GM12878 (cell line): ENCODE results near the gene ALG5. TPM values are rescaled to one million over a fixed set of nuclear protein-coding genes. Genes with fewer than 3 reads are reported as not detected.
A peak's percentile ranks its signal among the peaks of the same experiment; 100 is the strongest.

Experiments
- ATAC-seq: fragments of 200-7000 bp; cut with Tn5 transposase; 3 replicates; pipeline ENCODE4 v1.9.1; 2020; ENCODE audit warnings: mild to moderate bottlenecking, moderate library complexity
- Bru-seq: library from RNA; stranded (reverse); fragments of 400-500 nt; gene quantifications from one replicate; lab custom pipeline; 2021; lab: Mats Ljungman, UMichigan
- BruChase-seq, 2 experiments: library from RNA; stranded (reverse); fragments of 400-500 nt; gene quantifications; one replicate each; lab custom pipeline; 2021; lab: Mats Ljungman, UMichigan
- BruUV-seq: library from RNA; stranded (reverse); fragments of 400-500 nt; replicated peaks from 2 replicates; lab custom pipeline; 2021; lab: Mats Ljungman, UMichigan
- CTCF ChIA-PET: fragments of 300-600 bp; sonication (Branson Sonifier 250); formaldehyde crosslinking; extraction: SDS; loops from one replicate; lab custom pipeline; 2021; ENCODE audit warnings: inconsistent platforms; lab: Yijun Ruan, JAX
- POLR2A ChIA-PET: fragments of 350-600 bp; formaldehyde crosslinking; extraction: SDS; loops from one replicate; lab custom pipeline; 2021; ENCODE audit warnings: inconsistent platforms; lab: Charles Lee
- RAD21 ChIA-PET: fragments of 300-600 bp; sonication (Branson Sonifier 250); formaldehyde crosslinking; loops from one replicate; lab custom pipeline; 2023; ENCODE audit warnings: antibody characterized with exemption; ENCODE audit not compliant: unreplicated experiment; lab: Charles Lee
- SMC1A ChIA-PET: fragments of 300-600 bp; sonication (Branson Sonifier 250); formaldehyde crosslinking; loops from one replicate; lab custom pipeline; 2023; ENCODE audit not compliant: unreplicated experiment, uncharacterized antibody; lab: Charles Lee
- DNase-seq: peaks from one replicate; pipeline ENCODE4 v3.0.0-alpha.2; 2011; ENCODE audit warnings: low read depth, low spot score
- FAIRE-seq: peaks from 3 replicates; lab custom pipeline; 2011; peaks lifted over from hg19 to GRCh38; lab: Jason Lieb, UNC
- H2AFZ ChIP-seq: 2 replicates; pipeline ENCODE4 v1.6.0; 2011; ENCODE audit warnings: low read depth, low read length, control low read depth; ENCODE audit not compliant: control insufficient read depth
- H3K27ac ChIP-seq: 2 replicates; pipeline ENCODE4 v1.5.1; 2011; ENCODE audit warnings: control low read depth; ENCODE audit not compliant: control insufficient read depth, insufficient read depth
- H3K27me3 ChIP-seq, 2 experiments: replicated peaks in 1 of 2; 2 replicates each; pipeline versions ENCODE4 v1.6.0 to v1.6.1; 2011; ENCODE audit warnings: low read length in 1 of 2; ENCODE audit not compliant: control insufficient read depth in 2 of 2, insufficient read depth in 2 of 2
- H3K36me3 ChIP-seq, 2 experiments: 2 replicates each; pipeline ENCODE4 v1.5.1; 2011; ENCODE audit warnings: low read length in 1 of 2; ENCODE audit not compliant: control insufficient read depth in 2 of 2, insufficient read depth in 2 of 2
- H3K4me1 ChIP-seq: 2 replicates; pipeline ENCODE4 v1.6.1; 2011; ENCODE audit warnings: mild to moderate bottlenecking, low read length, moderate library complexity, mixed read lengths; ENCODE audit not compliant: control insufficient read depth, insufficient read depth
- H3K4me2 ChIP-seq: 2 replicates; pipeline ENCODE4 v1.6.0; 2011; ENCODE audit warnings: control low read depth; ENCODE audit not compliant: control insufficient read depth, insufficient read depth
- H3K4me3 ChIP-seq: fragments of 200-600 bp; sonication (generic); 2 replicates; pipeline ENCODE4 v1.5.1; 2016
- H3K79me2 ChIP-seq: 2 replicates; pipeline ENCODE4 v1.6.0; 2011; ENCODE audit warnings: low read length; ENCODE audit not compliant: control insufficient read depth, insufficient read depth
- H3K9ac ChIP-seq: 2 replicates; pipeline ENCODE4 v1.8.0; 2011; ENCODE audit warnings: low read length, control low read depth, mixed read lengths; ENCODE audit not compliant: control insufficient read depth, insufficient read depth
- H3K9me3 ChIP-seq: replicated peaks from 3 replicates; pipeline ENCODE4 v1.5.1; 2011; ENCODE audit warnings: mild to moderate bottlenecking, low read length; ENCODE audit not compliant: control insufficient read depth, insufficient read depth
- H4K20me1 ChIP-seq: 2 replicates; pipeline ENCODE4 v1.6.0; 2011; ENCODE audit not compliant: control insufficient read depth, insufficient read depth
- ATF7 ChIP-seq: fragments of 450-650 bp; IDR thresholded peaks from 2 replicates; pipeline ENCODE4 v1.6.1; 2016; ENCODE audit warnings: low read depth, mild to moderate bottlenecking
- BHLHE40 ChIP-seq, 2 experiments: fragments of 450-650 bp in 1 of 2; IDR thresholded peaks; 2 replicates each; pipeline ENCODE4 v1.6.1; 2011 to 2017; ENCODE audit warnings: low read depth in 2 of 2, borderline replicate concordance in 1 of 2, improper control_type of control experiment in 1 of 2, low read length in 1 of 2, mild to moderate bottlenecking in 1 of 2
- BMI1 ChIP-seq: fragments of 450-650 bp; IDR thresholded peaks from 2 replicates; pipeline ENCODE4 v1.6.1; 2016; ENCODE audit warnings: mild to moderate bottlenecking, moderate library complexity, borderline replicate concordance
- CHD1 ChIP-seq: IDR thresholded peaks from 2 replicates; pipeline ENCODE4 v1.6.1; 2012; ENCODE audit warnings: low read depth, low read length, improper control_type of control experiment
- EZH2 ChIP-seq: IDR thresholded peaks from 2 replicates; pipeline ENCODE4 v1.6.1; 2012; ENCODE audit warnings: low read depth, mild to moderate bottlenecking, control low read depth, inconsistent platforms, low read length, borderline replicate concordance; ENCODE audit not compliant: control insufficient read depth
- LARP7 ChIP-seq: fragments of 450-650 bp; IDR thresholded peaks from 2 replicates; pipeline ENCODE4 v1.6.1; 2017; ENCODE audit warnings: mild to moderate bottlenecking
- NFYB ChIP-seq: IDR thresholded peaks from 2 replicates; pipeline ENCODE4 v1.6.1; 2011; ENCODE audit warnings: low read depth, mild to moderate bottlenecking, low read length, improper control_type of control experiment, moderate library complexity; ENCODE audit not compliant: insufficient read depth
- NR2C1 ChIP-seq: fragments of 450-650 bp; IDR thresholded peaks from 2 replicates; pipeline ENCODE4 v1.6.1; 2017; ENCODE audit warnings: antibody characterized with exemption, mild to moderate bottlenecking, moderate library complexity
- NRF1 ChIP-seq: conservative IDR thresholded peaks from 2 replicates; pipeline ENCODE4 v1.6.1; 2011; ENCODE audit warnings: mild to moderate bottlenecking, low read depth, low read length, improper control_type of control experiment
- RAD51 ChIP-seq: fragments of 450-650 bp; IDR thresholded peaks from 2 replicates; pipeline ENCODE4 v1.6.1; 2016; ENCODE audit warnings: moderate library complexity, mild to moderate bottlenecking, inconsistent platforms
- SMC3 ChIP-seq: IDR thresholded peaks from 2 replicates; pipeline ENCODE4 v1.6.1; 2011; ENCODE audit warnings: low read length, improper control_type of control experiment, borderline replicate concordance
- SREBF1 ChIP-seq: IDR thresholded peaks from 2 replicates; pipeline ENCODE4 v1.6.1; 2012; ENCODE audit warnings: mild to moderate bottlenecking, low read length
- SREBF2 ChIP-seq: IDR thresholded peaks from 2 replicates; pipeline ENCODE4 v1.6.1; 2012; ENCODE audit warnings: mild to moderate bottlenecking, low read length
- TCF12 ChIP-seq: IDR thresholded peaks from 2 replicates; pipeline ENCODE4 v1.6.1; 2011; ENCODE audit warnings: low read depth, mild to moderate bottlenecking, low read length
- WRNIP1 ChIP-seq: IDR thresholded peaks from 2 replicates; pipeline ENCODE4 v1.6.1; 2011; ENCODE audit warnings: low read depth, low read length, improper control_type of control experiment, borderline replicate concordance
- ZBED1 ChIP-seq: IDR thresholded peaks from 2 replicates; pipeline ENCODE4 v1.6.1; 2016; ENCODE audit warnings: borderline replicate concordance
- WGBS: methylation state at CpG from one replicate; pipeline ENCODE4 v1.1.6; 2016; ENCODE audit warnings: low lambda C conversion rate; ENCODE audit not compliant: insufficient replicate concordance, insufficient coverage; ENCODE audit errors: missing lambda C conversion rate; 5-methylcytosine and 5-hydroxymethylcytosine counted together
- in situ Hi-C: fragments of 300-500 bp; cut with MboI; formaldehyde crosslinking; loops from 9 replicates; pipeline ENCODE4 v1.14.3; 2018; ENCODE audit warnings: mixed read lengths
- intact Hi-C: fragments of 100-400 bp; cut with micrococcal nuclease; formaldehyde crosslinking; loops from one replicate; pipeline ENCODE4 v1.14.2; 2022; ENCODE audit not compliant: unreplicated experiment
- long read RNA-seq, 2 experiments: library from polyadenylated mRNA; unstranded; transcript quantifications; one replicate each; pipeline ENCODE4 v2.0.0, GENCODE V29; 2019 to 2020
- polyA minus RNA-seq, 3 experiments: library from RNA; depleted of rRNA, polyadenylated mRNA; stranded (reverse); fragments of >200 nt; gene quantifications; 2 replicates each; pipeline ENCODE4 v1.2.3, GENCODE V29; 2011
- polyA plus RNA-seq, 11 experiments: library from polyadenylated mRNA; depleted of rRNA in 4 of 11; unstranded in 6 of 11; stranded (reverse) in 5 of 11; fragments of >200 nt; fragmentation: Nextera tagmentation in 4 of 11; fragmentation: Illumina TruSeq in 1 of 11; extraction: Ambion mirVana in 4 of 11; extraction: Trizol in 1 of 11; gene quantifications; 1 replicate in 1 of 11; 2 replicates in 10 of 11; pipeline versions ENCODE4 v1.2.1 to v1.2.3, GENCODE V29; 2011 to 2016; ENCODE audit warnings: inconsistent platforms in 2 of 11, missing spikeins in 2 of 11, low read depth in 1 of 11
- total RNA-seq, 4 experiments: library from RNA; depleted of rRNA in 3 of 4; stranded (reverse); fragments of >200 nt in 3 of 4; fragmentation: Illumina TruSeq in 1 of 4; extraction: Trizol in 1 of 4; gene quantifications; 2 replicates each; pipeline versions ENCODE4 v1.2.1 to v1.2.3, GENCODE V29; 2013 to 2021
- TF ChIP-seq, protein P1 (sequence below): fragments of 450-650 bp; IDR thresholded peaks from 2 replicates; pipeline ENCODE4 v1.6.1; 2016; ENCODE audit warnings: mild to moderate bottlenecking

Gene ALG5
- total RNA-seq (2013; cell fraction: nucleolus; rRNA removed), result 19.6 and 20.0 TPM in 2 replicates
- total RNA-seq (2014; rRNA removed) (42.6 and 45.1 TPM in 2 replicates), total RNA-seq (2014; rRNA removed; fragmentation: Illumina TruSeq; extraction: Trizol) (42.4 and 43.6 TPM in 2 replicates), total RNA-seq (2021) (30.8 and 34.3 TPM in 2 replicates), polyA plus RNA-seq (2011; rRNA removed) (23.9 and 30.6 TPM in 2 replicates), polyA plus RNA-seq (2014; fragmentation: Illumina TruSeq; extraction: Trizol) (38.9 and 41.3 TPM in 2 replicates), polyA plus RNA-seq (2014; fragmentation: Nextera tagmentation; extraction: Ambion mirVana) (10 to 100 TPM; 61.6 to 79.9 TPM), polyA plus RNA-seq (2014; rRNA removed) (30.6 and 36.8 TPM in 2 replicates), polyA plus RNA-seq (2016; fragmentation: Nextera tagmentation; extraction: Ambion mirVana) (10 to 100 TPM; 71.3 to 82.2 TPM), polyA minus RNA-seq (2011; rRNA and poly(A)+ RNA removed) (5.9 and 6.3 TPM in 2 replicates), Bru-seq, nascent RNA (percentile 87 among the genes with signal in this experiment), BruChase-seq, experiment 1, labeled RNA remaining after a 6-hour chase (percentile 70 among the genes with signal in this experiment), BruChase-seq, experiment 2, labeled RNA remaining after a 2-hour chase (percentile 73 among the genes with signal in this experiment)
- 20.8 TPM for polyA plus RNA-seq (2011; ENCODE audit: low read depth)
- 7.9 and 8.4 TPM in 2 replicates for polyA plus RNA-seq (2011; cell fraction: cytosol; rRNA removed)
- polyA plus RNA-seq (2011; cell fraction: nucleus; rRNA removed), result 12.7 and 13.2 TPM in 2 replicates
- 25.4 and 32.8 TPM in 2 replicates for polyA plus RNA-seq (2012)
- polyA minus RNA-seq (2011; cell fraction: cytosol; rRNA and poly(A)+ RNA removed), result 3.3 and 6.4 TPM in 2 replicates
- 34.2 and 40.4 TPM in 2 replicates for polyA minus RNA-seq (2011; cell fraction: nucleus; rRNA and poly(A)+ RNA removed)
- long read RNA-seq, experiment 1, transcript ALG5-201 (10 exons, 1,154 nt), result major isoform, 18 of 28 reads
- long read RNA-seq, experiment 1, partial matches to known transcripts, result 0 of 28 reads
- long read RNA-seq, experiment 1, other reads (novel, unspliced or antisense), result 10 of 28 reads
- long read RNA-seq, experiment 2, transcript ALG5-201 (10 exons, 1,154 nt), result major isoform, 122 of 150 reads
- long read RNA-seq, experiment 2, partial matches to known transcripts, result 5 of 150 reads
- long read RNA-seq, experiment 2, other reads (novel, unspliced or antisense), result 23 of 150 reads

DNA sequence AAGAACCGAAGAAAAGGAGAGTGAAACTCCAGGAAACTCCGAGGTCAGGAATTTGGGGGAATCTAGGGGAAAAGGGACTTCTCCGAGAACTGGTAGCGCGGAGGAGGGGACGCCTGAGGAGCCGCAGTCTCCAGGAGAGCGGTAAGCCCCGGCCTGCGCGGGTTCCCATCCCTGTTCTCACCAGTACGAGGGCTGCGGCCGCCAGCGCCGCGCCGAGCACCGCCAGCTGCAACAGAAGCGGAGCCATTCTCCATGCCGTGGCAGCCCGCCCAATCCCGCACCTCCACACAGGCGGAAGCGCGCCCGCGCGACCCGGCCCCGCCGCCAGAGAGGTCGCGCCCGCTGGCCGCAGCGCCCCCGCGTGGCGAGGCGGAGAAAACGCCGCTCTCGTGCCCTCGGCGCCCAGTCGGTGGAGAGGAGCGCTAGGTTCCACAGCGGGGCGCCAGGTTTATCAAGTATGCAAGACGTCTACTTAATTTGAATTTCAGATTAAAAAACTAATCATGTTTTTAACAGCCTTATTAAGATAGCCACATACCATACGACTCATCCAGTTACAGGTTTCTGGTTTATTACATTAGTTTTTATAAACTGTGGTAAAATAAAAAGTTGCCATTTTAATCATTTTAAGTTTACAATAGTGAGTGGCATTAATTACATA, at the start of gene ALG5:
TSS of gene ALG5 (minus strand) at position 287 of the 661 bp plus-strand sequence. CDS start at position 247, 40 bp downstream.
- RAD21 ChIA-PET, result interaction anchor here (1.0 kb wide), 1 partner anchor 14 kb away, joined by 3 read pairs; no protein-coding TSS in a partner anchor
- H3K4me3 ChIP-seq, result peak within 1 kb of the TSS; percentile 100
- peak; percentile 78 for TF ChIP-seq TCF12
- no peak for TF ChIP-seq SREBF2
- no peak for TF ChIP-seq ATF7
- no peak for TF ChIP-seq NRF1
- TF ChIP-seq ZBED1, result no peak
- peak; percentile 82 for TF ChIP-seq NR2C1
- no peak for TF ChIP-seq WRNIP1
- TF ChIP-seq CHD1, result no peak
- TF ChIP-seq, protein P1, sequence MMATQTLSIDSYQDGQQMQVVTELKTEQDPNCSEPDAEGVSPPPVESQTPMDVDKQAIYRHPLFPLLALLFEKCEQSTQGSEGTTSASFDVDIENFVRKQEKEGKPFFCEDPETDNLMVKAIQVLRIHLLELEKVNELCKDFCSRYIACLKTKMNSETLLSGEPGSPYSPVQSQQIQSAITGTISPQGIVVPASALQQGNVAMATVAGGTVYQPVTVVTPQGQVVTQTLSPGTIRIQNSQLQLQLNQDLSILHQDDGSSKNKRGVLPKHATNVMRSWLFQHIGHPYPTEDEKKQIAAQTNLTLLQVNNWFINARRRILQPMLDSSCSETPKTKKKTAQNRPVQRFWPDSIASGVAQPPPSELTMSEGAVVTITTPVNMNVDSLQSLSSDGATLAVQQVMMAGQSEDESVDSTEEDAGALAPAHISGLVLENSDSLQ, result no peak
- TF ChIP-seq NFYB, result peak; percentile 65; the same call in 1 of the 2 replicates
- TF ChIP-seq EZH2, result no peak
- TF ChIP-seq BHLHE40 (IDR thresholded peaks at IDR 0.05; ENCODE audit: borderline replicate concordance in 1 of 2, low read depth in 2 of 2, low read length in 1 of 2), result peak; percentile 94 to 98
- 0 out of 2 replicates have a peak, but pooled peaks have one; percentile 20 for TF ChIP-seq SREBF1
- peak; percentile 29; the same call in 1 of the 2 replicates for TF ChIP-seq SMC3
- no peak for TF ChIP-seq BMI1
- TF ChIP-seq LARP7, result peak; percentile 95
- no peak for TF ChIP-seq RAD51

More for the DNA sequence above, at the start of gene ALG5:
- ATAC-seq, result peak; percentile 78
- in situ Hi-C loops, result no loop called here
- POLR2A ChIA-PET, result interaction anchor here (0.6 kb wide), 1 partner anchor 1365 kb away, joined by 4 read pairs; no protein-coding TSS in a partner anchor
- peaks cover 50% of the 10 kb centered on the region for H3K79me2 ChIP-seq
- peaks cover 0 to under 1% of the 10 kb centered on the region in 2 experiments; a peak in 2 of 4 replicates for H3K36me3 ChIP-seq
- no TSS peak for BruUV-seq
- H3K27ac ChIP-seq, result peak within 1 kb of the TSS; percentile 92
- intact Hi-C loops, result loop anchor here (2.0 to 5.0 kb wide), 2 partner anchors 70 to 652 kb away; partner anchors contain the start of gene SPART
- no peaks in the 10 kb centered on the region for H4K20me1 ChIP-seq
- H3K4me2 ChIP-seq, result peak within 1 kb of the TSS; percentile 83
- H3K9me3 ChIP-seq, result no peaks in the 10 kb centered on the region
- under 1% methylated on average over 49 of the region's 52 CpGs for WGBS
- peak within 1 kb of the TSS; percentile 80 for H2AFZ ChIP-seq
- SMC1A ChIA-PET, result interaction anchor here (1.6 to 1.9 kb wide), 2 partner anchors 12 to 17 kb away, joined by 4 to 7 read pairs; no protein-coding TSS in a partner anchor
- CTCF ChIA-PET, result interaction anchor here (1.3 to 1.9 kb wide), 2 partner anchors 18 to 141 kb away, joined by 5 to 8 read pairs; no protein-coding TSS in a partner anchor
- H3K9ac ChIP-seq, result peak within 1 kb of the TSS; percentile 86
- no peaks in the 10 kb centered on the region for H3K27me3 ChIP-seq
- peaks cover 4% of the 10 kb centered on the region; the same call in 1 of the 2 replicates for H3K4me1 ChIP-seq
- no peak for FAIRE-seq
- peak; percentile 44 for DNase-seq
